Measurements from ENCODE around the gene ACCSL. TPM values are rescaled to one million over a fixed set of nuclear protein-coding genes. Genes with fewer than 3 reads are reported as not detected.

Gene ACCSL
- total and polyA plus RNA-seq, 8 donors: not detected

DNA sequence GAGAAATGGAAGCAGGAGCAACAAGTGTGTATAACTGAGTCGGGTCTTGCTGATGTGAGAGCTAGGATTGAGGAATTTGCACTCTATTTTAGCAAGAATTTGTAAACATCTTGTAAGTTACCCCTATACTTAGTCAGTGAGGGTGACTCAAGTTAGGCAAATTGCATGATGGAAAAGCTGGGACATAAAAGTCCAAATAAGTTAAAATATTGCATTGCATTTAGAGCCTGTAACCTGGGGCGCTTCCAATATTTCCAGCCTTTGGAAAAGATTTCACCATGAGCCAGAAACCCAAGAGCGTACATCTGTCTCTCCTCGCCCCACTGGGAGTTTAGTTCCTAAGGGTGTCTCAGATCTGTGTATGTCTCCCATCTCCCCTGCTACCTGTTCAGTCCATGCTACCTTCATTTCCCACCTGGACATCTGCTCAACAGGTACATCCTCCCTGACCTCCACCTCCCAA, 37.0 kb upstream of the ACCSL start:
- Histone ChIP-seq H3K4me3 (no peak overlapping the region), H3K27ac (peak overlapping the region in 4 of 5 donors; percentile 7 to 67 (median 30)), H3K27me3 (no peaks in the 10 kb centered on the region), H3K9me3 (no peaks in the 10 kb centered on the region), H3K36me3 (no peaks in the 10 kb centered on the region), H3K4me1 (peaks cover 0 to 5% (median under 1%) of the 10 kb centered on the region in 4 donors)
- WGBS, 5 donors: 62 to 88% (median 80%) methylated on average over 4 of the region's 4 CpGs
- TF ChIP-seq POLR2A (IDR thresholded peaks at IDR 0.05) (no peak), POLR2AphosphoS5 (IDR thresholded peaks at IDR 0.05) (peak in 1 of 3 donors; percentile 21)
- intact Hi-C loops (cut with DNase I; ENCODE audit: low total_unique reads): no loop called here
- DNase-seq: no peak

DNA sequence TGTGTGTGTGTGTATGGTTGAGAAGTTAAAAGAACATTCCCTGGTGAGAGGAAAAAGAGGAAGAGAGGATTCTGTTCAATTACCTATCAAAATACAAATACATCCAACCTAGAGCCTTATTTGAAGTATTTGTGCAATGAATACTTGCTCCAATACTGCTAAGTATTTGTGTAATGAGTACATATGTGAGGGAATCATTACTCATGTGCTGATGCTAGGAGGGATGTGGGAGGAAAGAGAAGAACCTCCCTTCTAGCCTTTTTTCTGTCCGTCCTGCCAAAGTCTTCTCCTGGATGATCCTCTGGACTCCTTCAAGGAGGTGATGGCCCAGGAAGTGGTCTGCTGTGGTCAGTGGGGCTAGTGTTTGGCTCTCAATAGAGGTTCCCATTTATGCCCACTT, 36.0 kb upstream of the ACCSL start:
- no peaks in the 10 kb centered on the region for H3K36me3 ChIP-seq
- TF ChIP-seq, protein P1, sequence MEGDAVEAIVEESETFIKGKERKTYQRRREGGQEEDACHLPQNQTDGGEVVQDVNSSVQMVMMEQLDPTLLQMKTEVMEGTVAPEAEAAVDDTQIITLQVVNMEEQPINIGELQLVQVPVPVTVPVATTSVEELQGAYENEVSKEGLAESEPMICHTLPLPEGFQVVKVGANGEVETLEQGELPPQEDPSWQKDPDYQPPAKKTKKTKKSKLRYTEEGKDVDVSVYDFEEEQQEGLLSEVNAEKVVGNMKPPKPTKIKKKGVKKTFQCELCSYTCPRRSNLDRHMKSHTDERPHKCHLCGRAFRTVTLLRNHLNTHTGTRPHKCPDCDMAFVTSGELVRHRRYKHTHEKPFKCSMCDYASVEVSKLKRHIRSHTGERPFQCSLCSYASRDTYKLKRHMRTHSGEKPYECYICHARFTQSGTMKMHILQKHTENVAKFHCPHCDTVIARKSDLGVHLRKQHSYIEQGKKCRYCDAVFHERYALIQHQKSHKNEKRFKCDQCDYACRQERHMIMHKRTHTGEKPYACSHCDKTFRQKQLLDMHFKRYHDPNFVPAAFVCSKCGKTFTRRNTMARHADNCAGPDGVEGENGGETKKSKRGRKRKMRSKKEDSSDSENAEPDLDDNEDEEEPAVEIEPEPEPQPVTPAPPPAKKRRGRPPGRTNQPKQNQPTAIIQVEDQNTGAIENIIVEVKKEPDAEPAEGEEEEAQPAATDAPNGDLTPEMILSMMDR (IDR thresholded peaks at IDR 0.05): no peak
- no peak for TF ChIP-seq POLR2A (IDR thresholded peaks at IDR 0.05)
- no peak for TF ChIP-seq POLR2AphosphoS5 (IDR thresholded peaks at IDR 0.05)
- no peak for TF ChIP-seq EP300 (IDR thresholded peaks at IDR 0.05)
- 50 to 77% (median 63%) methylated on average over 1 of the region's 1 CpG for WGBS, 5 donors
- H3K27me3 ChIP-seq: no peaks in the 10 kb centered on the region
- no peak for DNase-seq
- H3K4me3 ChIP-seq: no peak overlapping the region
- peaks cover 0 to 12% (median 6%) of the 10 kb centered on the region in 4 donors for H3K4me1 ChIP-seq
- H3K9me3 ChIP-seq: no peaks in the 10 kb centered on the region
- intact Hi-C loops (cut with DNase I; ENCODE audit: low total_unique reads): no loop called here
- H3K27ac ChIP-seq: peak overlapping the region in 2 of 5 donors; percentile 7 to 67

DNA sequence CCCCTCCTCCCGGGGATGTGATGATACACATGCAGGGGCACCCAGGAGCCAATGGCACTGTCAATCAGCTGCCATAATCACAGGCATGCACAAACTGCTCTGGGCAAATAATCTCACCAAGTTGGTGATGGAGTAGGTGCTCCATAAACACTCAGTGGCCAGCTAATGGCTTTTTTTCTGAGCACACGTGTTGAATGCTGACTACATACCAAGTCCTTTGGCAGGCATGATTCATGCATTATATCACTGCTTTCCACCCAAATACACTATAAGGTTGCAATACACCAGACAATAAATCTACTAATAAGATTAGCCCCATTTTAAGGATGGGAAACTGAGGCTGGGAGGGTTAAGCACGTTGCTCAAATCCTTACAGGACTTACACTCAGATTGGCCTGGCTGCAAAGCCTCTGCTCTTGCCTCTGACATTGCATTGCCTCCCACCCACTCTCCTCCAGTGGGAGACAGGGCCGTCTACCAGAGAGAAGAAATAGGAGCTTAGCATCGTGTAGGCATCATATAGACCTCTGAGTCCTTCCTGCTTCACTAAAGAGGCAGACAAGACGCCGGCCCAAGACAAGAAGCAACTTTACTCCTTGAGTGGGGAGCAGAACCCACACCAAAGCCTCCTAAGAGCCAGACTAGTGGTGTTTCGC, 32.7 kb upstream of the ACCSL start:
- Histone ChIP-seq H3K4me1 (peaks cover 0 to 25% (median 11%) of the 10 kb centered on the region in 4 donors), H3K36me3 (no peaks in the 10 kb centered on the region), H3K27me3 (no peaks in the 10 kb centered on the region), H3K27ac (no peak overlapping the region), H3K9me3 (no peaks in the 10 kb centered on the region), H3K4me3 (no peak overlapping the region)
- WGBS, 5 donors: 68 to 83% (median 78%) methylated on average over 8 of the region's 8 CpGs
- no peak for DNase-seq
- TF ChIP-seq POLR2AphosphoS5 (IDR thresholded peaks at IDR 0.05): no peak
- TF ChIP-seq, protein P1 (IDR thresholded peaks at IDR 0.05): no peak
- TF ChIP-seq EP300 (IDR thresholded peaks at IDR 0.05): no peak
- TF ChIP-seq POLR2A (IDR thresholded peaks at IDR 0.05): no peak
- intact Hi-C loops (cut with DNase I; ENCODE audit: low total_unique reads): no loop called here

DNA sequence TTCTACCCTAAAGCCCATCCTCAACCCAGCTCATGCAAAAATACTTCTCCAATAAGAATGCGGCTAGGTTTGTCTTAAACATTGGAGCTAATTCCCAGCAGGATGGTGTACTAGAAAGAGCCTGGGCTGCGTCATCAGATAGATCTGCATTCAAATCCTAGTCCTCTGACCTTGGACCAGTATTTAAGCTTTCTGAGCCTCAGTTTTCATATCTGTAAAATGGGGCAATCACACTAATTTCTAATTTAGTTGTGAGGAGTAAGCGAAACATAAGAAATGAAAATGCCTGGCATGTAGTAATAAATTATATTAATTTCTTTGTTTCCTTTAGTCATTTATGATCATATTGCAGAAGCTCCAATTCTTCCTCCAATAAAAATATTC, 32.2 kb upstream of the ACCSL start:
- no peak for DNase-seq
- Histone ChIP-seq H3K4me3 (no peak overlapping the region), H3K27me3 (no peaks in the 10 kb centered on the region), H3K4me1 (peaks cover 0 to 25% (median 11%) of the 10 kb centered on the region in 4 donors), H3K9me3 (no peaks in the 10 kb centered on the region), H3K36me3 (no peaks in the 10 kb centered on the region), H3K27ac (peak overlapping the region in 1 of 5 donors; percentile 57)
- 91 to 94% (median 92%) methylated on average over 3 of the region's 3 CpGs for WGBS, 5 donors
- intact Hi-C loops (cut with DNase I; ENCODE audit: low total_unique reads): no loop called here
- TF ChIP-seq EP300 (IDR thresholded peaks at IDR 0.05) (no peak), POLR2A (IDR thresholded peaks at IDR 0.05) (no peak), POLR2AphosphoS5 (IDR thresholded peaks at IDR 0.05) (no peak)
- TF ChIP-seq, protein P1 (IDR thresholded peaks at IDR 0.05): no peak

DNA sequence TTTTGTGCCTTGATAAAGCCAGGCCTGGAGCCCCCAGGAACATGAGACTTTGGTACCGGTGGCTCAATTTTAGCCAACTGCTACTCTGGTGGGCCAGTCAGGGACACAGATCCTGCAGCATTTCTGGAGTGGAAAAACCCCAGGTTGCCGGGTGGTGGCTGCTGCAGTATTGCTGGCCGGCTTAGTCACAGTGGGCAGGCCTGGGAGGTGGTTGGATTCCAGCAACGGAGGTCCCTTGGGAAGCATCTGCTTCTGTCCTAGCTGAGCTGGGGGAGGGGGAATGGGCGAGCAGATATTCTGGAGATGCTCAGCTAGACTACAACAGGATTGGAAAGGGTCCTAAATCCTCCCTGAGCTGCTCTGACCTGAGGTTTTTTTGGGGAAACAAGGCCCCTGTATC, 31.6 kb upstream of the ACCSL start:
- TF ChIP-seq, protein P1 (IDR thresholded peaks at IDR 0.05): no peak
- TF ChIP-seq POLR2A (IDR thresholded peaks at IDR 0.05) (no peak), POLR2AphosphoS5 (IDR thresholded peaks at IDR 0.05) (no peak), EP300 (IDR thresholded peaks at IDR 0.05) (no peak)
- DNase-seq: peak; percentile 24 to 55
- H3K4me3 ChIP-seq: no peak overlapping the region
- 45 to 67% (median 59%) methylated on average over 5 of the region's 5 CpGs for WGBS, 5 donors
- H3K9me3 ChIP-seq: no peaks in the 10 kb centered on the region
- H3K4me1 ChIP-seq: peaks cover 0 to 25% (median 9%) of the 10 kb centered on the region in 4 donors
- H3K27me3 ChIP-seq: no peaks in the 10 kb centered on the region
- intact Hi-C loops (cut with DNase I; ENCODE audit: low total_unique reads): no loop called here
- H3K36me3 ChIP-seq: no peaks in the 10 kb centered on the region
- peak overlapping the region in 2 of 5 donors; percentile 31 to 57 for H3K27ac ChIP-seq
